Measurements from ENCODE around the gene TMEM170B.

DNA sequence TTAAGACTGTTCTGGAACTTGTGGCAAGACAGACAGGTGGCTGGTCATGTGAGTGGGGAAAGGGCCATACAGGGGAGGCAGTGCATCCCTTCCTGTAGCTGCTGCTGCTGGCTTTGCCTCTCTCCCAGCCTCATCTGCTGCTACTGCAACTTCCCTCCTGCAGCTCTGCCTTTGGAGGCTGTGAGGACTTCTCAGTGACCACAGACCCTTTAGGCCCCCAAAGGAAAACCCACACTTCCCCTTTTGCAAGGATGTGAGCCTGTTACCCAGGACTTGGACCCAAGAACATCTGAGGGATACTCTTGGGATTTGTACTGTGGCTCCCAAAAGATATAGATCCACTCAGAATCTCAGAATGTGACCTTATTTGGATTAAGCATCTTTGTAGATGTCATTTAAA lies 91.0 kb downstream of the TMEM170B start:
- TF ChIP-seq, protein P1, sequence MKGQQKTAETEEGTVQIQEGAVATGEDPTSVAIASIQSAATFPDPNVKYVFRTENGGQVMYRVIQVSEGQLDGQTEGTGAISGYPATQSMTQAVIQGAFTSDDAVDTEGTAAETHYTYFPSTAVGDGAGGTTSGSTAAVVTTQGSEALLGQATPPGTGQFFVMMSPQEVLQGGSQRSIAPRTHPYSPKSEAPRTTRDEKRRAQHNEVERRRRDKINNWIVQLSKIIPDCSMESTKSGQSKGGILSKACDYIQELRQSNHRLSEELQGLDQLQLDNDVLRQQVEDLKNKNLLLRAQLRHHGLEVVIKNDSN (IDR thresholded peaks at IDR 0.05), result no peak
- no peak for TF ChIP-seq RAD21 (IDR thresholded peaks at IDR 0.05; ENCODE audit: low read depth)
- TF ChIP-seq ZBTB7A (IDR thresholded peaks at IDR 0.05; ENCODE audit: low read depth), result no peak
- no peak for TF ChIP-seq FOXM1 (IDR thresholded peaks at IDR 0.05; ENCODE audit: borderline replicate concordance, low read depth)
- no peak for TF ChIP-seq TCF12 (IDR thresholded peaks at IDR 0.05; ENCODE audit: low read depth)
- TF ChIP-seq, protein P2, sequence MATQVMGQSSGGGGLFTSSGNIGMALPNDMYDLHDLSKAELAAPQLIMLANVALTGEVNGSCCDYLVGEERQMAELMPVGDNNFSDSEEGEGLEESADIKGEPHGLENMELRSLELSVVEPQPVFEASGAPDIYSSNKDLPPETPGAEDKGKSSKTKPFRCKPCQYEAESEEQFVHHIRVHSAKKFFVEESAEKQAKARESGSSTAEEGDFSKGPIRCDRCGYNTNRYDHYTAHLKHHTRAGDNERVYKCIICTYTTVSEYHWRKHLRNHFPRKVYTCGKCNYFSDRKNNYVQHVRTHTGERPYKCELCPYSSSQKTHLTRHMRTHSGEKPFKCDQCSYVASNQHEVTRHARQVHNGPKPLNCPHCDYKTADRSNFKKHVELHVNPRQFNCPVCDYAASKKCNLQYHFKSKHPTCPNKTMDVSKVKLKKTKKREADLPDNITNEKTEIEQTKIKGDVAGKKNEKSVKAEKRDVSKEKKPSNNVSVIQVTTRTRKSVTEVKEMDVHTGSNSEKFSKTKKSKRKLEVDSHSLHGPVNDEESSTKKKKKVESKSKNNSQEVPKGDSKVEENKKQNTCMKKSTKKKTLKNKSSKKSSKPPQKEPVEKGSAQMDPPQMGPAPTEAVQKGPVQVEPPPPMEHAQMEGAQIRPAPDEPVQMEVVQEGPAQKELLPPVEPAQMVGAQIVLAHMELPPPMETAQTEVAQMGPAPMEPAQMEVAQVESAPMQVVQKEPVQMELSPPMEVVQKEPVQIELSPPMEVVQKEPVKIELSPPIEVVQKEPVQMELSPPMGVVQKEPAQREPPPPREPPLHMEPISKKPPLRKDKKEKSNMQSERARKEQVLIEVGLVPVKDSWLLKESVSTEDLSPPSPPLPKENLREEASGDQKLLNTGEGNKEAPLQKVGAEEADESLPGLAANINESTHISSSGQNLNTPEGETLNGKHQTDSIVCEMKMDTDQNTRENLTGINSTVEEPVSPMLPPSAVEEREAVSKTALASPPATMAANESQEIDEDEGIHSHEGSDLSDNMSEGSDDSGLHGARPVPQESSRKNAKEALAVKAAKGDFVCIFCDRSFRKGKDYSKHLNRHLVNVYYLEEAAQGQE (IDR thresholded peaks at IDR 0.05; ENCODE audit: low read depth), result no peak
- no peak for TF ChIP-seq EP300 (IDR thresholded peaks at IDR 0.05; ENCODE audit: borderline replicate concordance)
- no peak for TF ChIP-seq TAF1 (IDR thresholded peaks at IDR 0.05; ENCODE audit: low read depth)
- TF ChIP-seq, protein P3, sequence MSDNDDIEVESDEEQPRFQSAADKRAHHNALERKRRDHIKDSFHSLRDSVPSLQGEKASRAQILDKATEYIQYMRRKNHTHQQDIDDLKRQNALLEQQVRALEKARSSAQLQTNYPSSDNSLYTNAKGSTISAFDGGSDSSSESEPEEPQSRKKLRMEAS (IDR thresholded peaks at IDR 0.05), result no peak
- no peak for TF ChIP-seq CEBPB (IDR thresholded peaks at IDR 0.05)
- no peak for TF ChIP-seq CREB1 (IDR thresholded peaks at IDR 0.05; ENCODE audit: low read depth)
- no peak for TF ChIP-seq YY1 (IDR thresholded peaks at IDR 0.05; ENCODE audit: low read depth)
- TF ChIP-seq EGR1 (IDR thresholded peaks at IDR 0.05), result no peak

All from Ishikawa (cell line).